GM12864 (cell line): ENCODE data around the gene MYO5A.

Experiments
- DNase-seq: peaks from one replicate; pipeline ENCODE4 v3.0.0-alpha.2; 2011; ENCODE audit warnings: low read depth
- H3K4me3 ChIP-seq: 2 replicates; pipeline ENCODE4 v1.5.1; 2011; ENCODE audit warnings: mild to moderate bottlenecking, low read depth, low read length, control low read depth
- CTCF ChIP-seq: IDR thresholded peaks from 2 replicates; pipeline ENCODE4 v1.5.1; 2011; ENCODE audit warnings: low read depth, mild to moderate bottlenecking, moderate library complexity, low read length, control low read depth, inconsistent platforms; ENCODE audit errors: missing control alignments

MYO5A gene

GRCh38 chr15:52523647-52524046, 5.0 kb downstream of the MYO5A start:
- DNase-seq, result no peak
- H3K4me3 ChIP-seq, result no peak overlapping the region
- no peak for TF ChIP-seq CTCF

DNA sequence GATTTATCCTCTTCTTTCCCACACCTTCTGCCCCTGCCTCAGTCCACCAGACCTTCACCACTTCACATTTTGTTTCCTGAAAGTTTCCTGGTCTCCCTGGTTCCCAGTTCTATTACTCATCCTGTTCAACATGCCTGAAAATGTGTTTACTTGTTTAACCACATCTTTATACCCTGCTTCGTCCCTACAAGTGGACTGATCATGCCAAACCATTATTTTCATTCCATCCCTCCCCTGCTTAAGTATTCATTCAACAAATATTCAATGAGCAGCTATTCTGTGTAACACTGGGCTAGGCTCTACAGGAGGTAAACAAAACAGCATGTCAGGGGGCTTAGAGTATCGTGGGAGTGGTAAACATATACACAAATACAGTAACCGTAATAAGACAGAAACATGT, 5.5 kb downstream of the MYO5A start:
- no peak overlapping the region for H3K4me3 ChIP-seq
- DNase-seq, result no peak
- TF ChIP-seq CTCF, result no peak

DNA sequence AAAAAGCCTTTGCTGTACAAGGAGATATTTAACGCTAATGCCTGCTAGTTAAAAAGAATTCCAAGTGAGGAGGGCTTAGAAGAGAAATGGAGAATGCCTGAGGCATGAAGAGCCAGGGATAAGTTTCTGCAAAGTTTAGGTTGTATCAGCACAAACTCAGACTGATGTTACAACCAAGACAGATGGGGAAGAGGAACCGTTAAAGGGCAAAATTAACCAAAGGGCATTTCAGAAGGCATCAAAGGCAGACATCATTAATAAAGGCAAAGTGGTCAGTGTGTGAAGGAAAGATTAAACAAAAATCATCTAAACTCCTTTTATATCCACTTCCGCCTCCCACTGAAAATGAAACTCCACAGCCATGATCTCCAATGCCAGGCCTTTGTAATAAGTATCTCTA, 7.0 kb downstream of the MYO5A start:
- H3K4me3 ChIP-seq, result no peak overlapping the region
- TF ChIP-seq CTCF, result no peak
- DNase-seq, result no peak

GRCh38 chr15:52520421-52520820, 8.3 kb downstream of the MYO5A start:
- TF ChIP-seq CTCF, result no peak
- DNase-seq, result no peak
- H3K4me3 ChIP-seq, result no peak overlapping the region

DNA sequence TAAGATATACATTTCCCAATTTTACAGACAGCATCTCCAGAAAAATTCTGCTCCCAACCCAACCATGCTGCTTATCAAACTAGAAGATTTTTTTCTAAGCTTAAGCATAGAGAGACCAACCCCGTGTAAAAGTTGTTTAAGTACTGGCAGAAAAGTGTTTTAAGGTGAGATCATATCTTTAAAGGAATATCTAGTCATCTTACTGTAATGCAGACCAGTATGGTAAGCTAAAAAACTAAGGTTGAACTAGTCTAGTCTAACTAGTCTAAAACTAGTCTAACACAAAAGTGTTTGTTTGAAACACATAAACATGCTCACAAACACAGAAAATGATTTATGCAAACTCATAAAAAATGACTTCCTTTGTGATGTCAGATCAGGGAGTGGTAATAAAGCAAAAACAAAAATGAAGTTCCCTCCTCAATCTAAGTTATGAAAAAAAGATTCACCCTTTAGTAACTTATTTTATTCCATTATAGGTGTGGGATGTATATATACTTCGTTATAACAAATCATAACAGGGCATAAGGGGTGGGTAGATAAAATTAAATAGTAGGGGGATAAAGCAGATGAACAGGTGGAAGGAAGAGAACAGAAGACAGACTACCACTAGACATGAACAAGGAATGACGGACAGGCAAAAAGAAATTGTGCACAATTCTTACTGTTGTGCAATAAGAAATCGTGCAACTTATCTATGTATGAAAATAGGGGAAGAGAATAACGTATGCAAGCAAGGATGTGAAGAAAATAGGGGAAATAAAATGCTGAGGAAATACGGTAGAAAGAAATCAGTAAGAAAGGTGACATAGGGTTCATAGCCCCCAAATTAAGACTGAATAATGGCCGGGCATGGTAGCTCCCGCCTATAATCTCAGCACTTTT, 10.0 kb downstream of the MYO5A start:
- no peak for DNase-seq
- no peak for TF ChIP-seq CTCF
- H3K4me3 ChIP-seq, result no peak overlapping the region

DNA sequence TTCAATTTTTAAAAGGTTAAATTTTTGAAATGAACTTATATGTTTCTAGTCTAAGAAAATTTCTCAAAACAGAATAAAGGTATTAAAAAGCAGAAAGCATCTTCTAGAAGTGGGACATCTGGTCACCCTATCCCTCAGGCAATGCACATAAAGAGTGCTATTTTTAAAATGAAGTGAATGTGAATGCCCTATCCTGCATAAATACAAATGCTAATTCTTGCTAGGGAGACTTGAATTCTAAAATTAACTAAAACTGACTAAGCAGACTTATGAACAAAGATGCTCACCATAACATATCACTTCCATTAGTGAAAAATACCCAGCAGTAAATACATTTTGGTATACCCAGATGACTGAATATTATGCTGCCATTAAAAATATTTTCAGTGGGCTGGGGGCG, 11.7 kb downstream of the MYO5A start:
- no peak overlapping the region for H3K4me3 ChIP-seq
- DNase-seq, result no peak
- no peak for TF ChIP-seq CTCF

DNA sequence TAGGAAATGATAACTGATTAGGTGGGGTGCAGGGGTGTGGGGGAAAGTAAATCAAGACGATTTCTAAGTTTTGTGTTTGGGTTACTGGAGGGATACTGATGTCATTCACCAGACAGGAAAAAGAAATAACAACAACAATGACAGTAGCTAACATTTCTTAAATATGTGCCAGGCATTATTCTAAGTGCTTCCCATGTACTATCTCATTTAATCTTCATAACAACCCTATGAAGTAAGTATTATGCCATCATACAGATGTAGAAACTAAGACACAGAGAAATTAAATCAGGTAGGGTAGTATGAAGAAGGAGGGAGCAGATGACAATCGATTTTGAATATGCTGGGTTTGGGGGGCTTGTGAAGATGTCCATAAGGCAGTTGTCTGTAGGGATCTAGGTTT, 13.3 kb downstream of the MYO5A start:
- H3K4me3 ChIP-seq, result no peak overlapping the region
- DNase-seq, result no peak
- TF ChIP-seq CTCF, result no peak
